ENCODE results near the gene ZNF232.

DNA sequence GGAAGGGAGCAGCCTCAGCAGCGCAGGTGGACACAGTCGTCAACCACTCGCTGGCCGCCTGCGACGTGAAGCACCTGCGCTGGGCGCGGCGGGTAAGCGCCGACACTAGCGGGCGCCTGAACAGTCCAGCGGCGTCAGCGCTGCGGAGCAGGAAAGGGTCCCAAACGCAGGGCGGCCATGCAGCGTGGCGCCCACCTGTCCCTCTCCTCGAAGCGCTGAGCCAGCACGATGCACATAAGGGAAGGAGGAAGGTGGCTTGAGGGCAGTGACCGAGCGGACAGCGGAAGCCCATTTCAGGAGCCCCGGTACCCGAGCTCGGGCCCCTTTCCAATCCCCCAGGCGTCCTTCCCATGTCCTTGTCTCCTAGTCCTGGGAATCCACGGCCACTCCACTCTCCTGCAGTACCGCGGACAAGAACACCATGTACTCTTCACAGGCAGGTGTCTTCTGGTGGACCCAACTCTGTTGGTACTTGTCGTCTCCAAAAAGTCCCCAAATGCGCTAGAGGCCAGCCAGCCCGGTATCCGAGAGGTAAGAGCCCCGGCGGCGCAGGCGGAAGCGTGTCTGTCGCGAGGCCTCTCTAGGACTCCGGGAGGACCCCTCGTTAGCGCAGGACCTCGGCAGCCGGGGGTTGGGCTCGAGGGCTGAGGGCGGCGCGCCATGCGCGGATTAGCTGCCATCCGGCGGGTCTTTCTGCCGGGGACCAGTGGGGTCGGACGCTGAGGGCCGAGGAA, 14.4 kb downstream of the ZNF232 start:
- TF ChIP-seq, protein P1, sequence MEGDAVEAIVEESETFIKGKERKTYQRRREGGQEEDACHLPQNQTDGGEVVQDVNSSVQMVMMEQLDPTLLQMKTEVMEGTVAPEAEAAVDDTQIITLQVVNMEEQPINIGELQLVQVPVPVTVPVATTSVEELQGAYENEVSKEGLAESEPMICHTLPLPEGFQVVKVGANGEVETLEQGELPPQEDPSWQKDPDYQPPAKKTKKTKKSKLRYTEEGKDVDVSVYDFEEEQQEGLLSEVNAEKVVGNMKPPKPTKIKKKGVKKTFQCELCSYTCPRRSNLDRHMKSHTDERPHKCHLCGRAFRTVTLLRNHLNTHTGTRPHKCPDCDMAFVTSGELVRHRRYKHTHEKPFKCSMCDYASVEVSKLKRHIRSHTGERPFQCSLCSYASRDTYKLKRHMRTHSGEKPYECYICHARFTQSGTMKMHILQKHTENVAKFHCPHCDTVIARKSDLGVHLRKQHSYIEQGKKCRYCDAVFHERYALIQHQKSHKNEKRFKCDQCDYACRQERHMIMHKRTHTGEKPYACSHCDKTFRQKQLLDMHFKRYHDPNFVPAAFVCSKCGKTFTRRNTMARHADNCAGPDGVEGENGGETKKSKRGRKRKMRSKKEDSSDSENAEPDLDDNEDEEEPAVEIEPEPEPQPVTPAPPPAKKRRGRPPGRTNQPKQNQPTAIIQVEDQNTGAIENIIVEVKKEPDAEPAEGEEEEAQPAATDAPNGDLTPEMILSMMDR (IDR thresholded peaks at IDR 0.05) = no peak
- no peak for TF ChIP-seq EZH2phosphoT487 (IDR thresholded peaks at IDR 0.05; ENCODE audit: borderline replicate concordance, low read depth)
- TF ChIP-seq, protein P2, sequence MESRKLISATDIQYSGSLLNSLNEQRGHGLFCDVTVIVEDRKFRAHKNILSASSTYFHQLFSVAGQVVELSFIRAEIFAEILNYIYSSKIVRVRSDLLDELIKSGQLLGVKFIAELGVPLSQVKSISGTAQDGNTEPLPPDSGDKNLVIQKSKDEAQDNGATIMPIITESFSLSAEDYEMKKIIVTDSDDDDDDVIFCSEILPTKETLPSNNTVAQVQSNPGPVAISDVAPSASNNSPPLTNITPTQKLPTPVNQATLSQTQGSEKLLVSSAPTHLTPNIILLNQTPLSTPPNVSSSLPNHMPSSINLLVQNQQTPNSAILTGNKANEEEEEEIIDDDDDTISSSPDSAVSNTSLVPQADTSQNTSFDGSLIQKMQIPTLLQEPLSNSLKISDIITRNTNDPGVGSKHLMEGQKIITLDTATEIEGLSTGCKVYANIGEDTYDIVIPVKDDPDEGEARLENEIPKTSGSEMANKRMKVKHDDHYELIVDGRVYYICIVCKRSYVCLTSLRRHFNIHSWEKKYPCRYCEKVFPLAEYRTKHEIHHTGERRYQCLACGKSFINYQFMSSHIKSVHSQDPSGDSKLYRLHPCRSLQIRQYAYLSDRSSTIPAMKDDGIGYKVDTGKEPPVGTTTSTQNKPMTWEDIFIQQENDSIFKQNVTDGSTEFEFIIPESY (IDR thresholded peaks at IDR 0.05; ENCODE audit: borderline replicate concordance, low read depth) = no peak
- TF ChIP-seq SMC3 (IDR thresholded peaks at IDR 0.05; ENCODE audit: low read depth, low read length) = no peak
- no peak for TF ChIP-seq EP300 (IDR thresholded peaks at IDR 0.05; ENCODE audit: borderline replicate concordance in 1 of 2, low read depth in 1 of 2, low read length in 1 of 2)
- TF ChIP-seq, protein P3, sequence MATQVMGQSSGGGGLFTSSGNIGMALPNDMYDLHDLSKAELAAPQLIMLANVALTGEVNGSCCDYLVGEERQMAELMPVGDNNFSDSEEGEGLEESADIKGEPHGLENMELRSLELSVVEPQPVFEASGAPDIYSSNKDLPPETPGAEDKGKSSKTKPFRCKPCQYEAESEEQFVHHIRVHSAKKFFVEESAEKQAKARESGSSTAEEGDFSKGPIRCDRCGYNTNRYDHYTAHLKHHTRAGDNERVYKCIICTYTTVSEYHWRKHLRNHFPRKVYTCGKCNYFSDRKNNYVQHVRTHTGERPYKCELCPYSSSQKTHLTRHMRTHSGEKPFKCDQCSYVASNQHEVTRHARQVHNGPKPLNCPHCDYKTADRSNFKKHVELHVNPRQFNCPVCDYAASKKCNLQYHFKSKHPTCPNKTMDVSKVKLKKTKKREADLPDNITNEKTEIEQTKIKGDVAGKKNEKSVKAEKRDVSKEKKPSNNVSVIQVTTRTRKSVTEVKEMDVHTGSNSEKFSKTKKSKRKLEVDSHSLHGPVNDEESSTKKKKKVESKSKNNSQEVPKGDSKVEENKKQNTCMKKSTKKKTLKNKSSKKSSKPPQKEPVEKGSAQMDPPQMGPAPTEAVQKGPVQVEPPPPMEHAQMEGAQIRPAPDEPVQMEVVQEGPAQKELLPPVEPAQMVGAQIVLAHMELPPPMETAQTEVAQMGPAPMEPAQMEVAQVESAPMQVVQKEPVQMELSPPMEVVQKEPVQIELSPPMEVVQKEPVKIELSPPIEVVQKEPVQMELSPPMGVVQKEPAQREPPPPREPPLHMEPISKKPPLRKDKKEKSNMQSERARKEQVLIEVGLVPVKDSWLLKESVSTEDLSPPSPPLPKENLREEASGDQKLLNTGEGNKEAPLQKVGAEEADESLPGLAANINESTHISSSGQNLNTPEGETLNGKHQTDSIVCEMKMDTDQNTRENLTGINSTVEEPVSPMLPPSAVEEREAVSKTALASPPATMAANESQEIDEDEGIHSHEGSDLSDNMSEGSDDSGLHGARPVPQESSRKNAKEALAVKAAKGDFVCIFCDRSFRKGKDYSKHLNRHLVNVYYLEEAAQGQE (IDR thresholded peaks at IDR 0.05; ENCODE audit: low read depth, low read length) = no peak
- TF ChIP-seq, protein P4, sequence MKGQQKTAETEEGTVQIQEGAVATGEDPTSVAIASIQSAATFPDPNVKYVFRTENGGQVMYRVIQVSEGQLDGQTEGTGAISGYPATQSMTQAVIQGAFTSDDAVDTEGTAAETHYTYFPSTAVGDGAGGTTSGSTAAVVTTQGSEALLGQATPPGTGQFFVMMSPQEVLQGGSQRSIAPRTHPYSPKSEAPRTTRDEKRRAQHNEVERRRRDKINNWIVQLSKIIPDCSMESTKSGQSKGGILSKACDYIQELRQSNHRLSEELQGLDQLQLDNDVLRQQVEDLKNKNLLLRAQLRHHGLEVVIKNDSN (IDR thresholded peaks at IDR 0.05; ENCODE audit: borderline replicate concordance, low read depth) = no peak
- no peak for TF ChIP-seq POLR2AphosphoS5 (IDR thresholded peaks at IDR 0.05; ENCODE audit: low read depth, low read length)
- TF ChIP-seq, protein P5, sequence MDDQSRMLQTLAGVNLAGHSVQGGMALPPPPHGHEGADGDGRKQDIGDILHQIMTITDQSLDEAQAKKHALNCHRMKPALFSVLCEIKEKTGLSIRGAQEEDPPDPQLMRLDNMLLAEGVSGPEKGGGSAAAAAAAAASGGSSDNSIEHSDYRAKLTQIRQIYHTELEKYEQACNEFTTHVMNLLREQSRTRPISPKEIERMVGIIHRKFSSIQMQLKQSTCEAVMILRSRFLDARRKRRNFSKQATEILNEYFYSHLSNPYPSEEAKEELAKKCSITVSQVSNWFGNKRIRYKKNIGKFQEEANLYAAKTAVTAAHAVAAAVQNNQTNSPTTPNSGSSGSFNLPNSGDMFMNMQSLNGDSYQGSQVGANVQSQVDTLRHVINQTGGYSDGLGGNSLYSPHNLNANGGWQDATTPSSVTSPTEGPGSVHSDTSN (IDR thresholded peaks at IDR 0.05) = no peak
